GM18867 (cell line): ENCODE data around the gene RPL7A.
"Not testable (repeated sequence)": the region's sequence is repeated elsewhere in the genome, so short reads cannot be mapped to it uniquely, and the experiment has no call there.

ENCODE experiments used
- ATAC-seq: cut with Tn5 transposase; IDR thresholded peaks from one replicate; pipeline ENCODE4 v1.9.1; 2021; ENCODE audit warnings: mild to moderate bottlenecking, moderate library complexity; ENCODE audit not compliant: unreplicated experiment

Gene RPL7A

GRCh38 chr9:133384736-133385321, 36.8 kb downstream of the RPL7A start:
- ATAC-seq = no peak

- ATAC-seq = no peak
Measured at GRCh38 chr9:133385452-133385851, 37.4 kb downstream of the RPL7A start.

GRCh38 chr9:133386338-133386737, 38.3 kb downstream of the RPL7A start:
- no peak for ATAC-seq

- no peak for ATAC-seq
Measured at GRCh38 chr9:133387680-133388079, 39.7 kb downstream of the RPL7A start.

- ATAC-seq = no peak
Measured at GRCh38 chr9:133389025-133389557, 41.1 kb downstream of the RPL7A start.

- ATAC-seq = no peak
Measured at GRCh38 chr9:133389562-133389961, 41.5 kb downstream of the RPL7A start.

- ATAC-seq = no peak
Measured at GRCh38 chr9:133390713-133391112, 42.7 kb downstream of the RPL7A start.

- ATAC-seq = not testable (repeated sequence)
Measured at GRCh38 chr9:133391449-133391848, 43.4 kb downstream of the RPL7A start.

- not testable (repeated sequence) for ATAC-seq
Measured at GRCh38 chr9:133392308-133392707, 44.3 kb downstream of the RPL7A start.

- no peak for ATAC-seq
Measured at GRCh38 chr9:133393399-133393798, 45.4 kb downstream of the RPL7A start.

- no peak for ATAC-seq
Measured at GRCh38 chr9:133394687-133395271, 46.8 kb downstream of the RPL7A start.

GRCh38 chr9:133396952-133397351, 48.9 kb downstream of the RPL7A start:
- no peak for ATAC-seq

- no peak for ATAC-seq
Measured at GRCh38 chr9:133397370-133397769, 49.4 kb downstream of the RPL7A start.

GRCh38 chr9:133397895-133398294, 49.9 kb downstream of the RPL7A start:
- no peak for ATAC-seq

GRCh38 chr9:133400292-133400691, 52.3 kb downstream of the RPL7A start:
- no peak for ATAC-seq
